ENCODE results near the gene ATP5IF1. TPM values are rescaled to one million over a fixed set of nuclear protein-coding genes. Genes with fewer than 3 reads are reported as not detected.

The ATP5IF1 gene
- total RNA-seq, 1 experiment from 2014 or later, result 169 TPM

- no peak overlapping the region for H3K27ac ChIP-seq (ENCODE audit: low read depth, low read length)
- DNase-seq (ENCODE audit: low read depth, low spot score) (no peak), ATAC-seq (no peak)
- no peaks in the 10 kb centered on the region for H3K9me3 ChIP-seq (ENCODE audit: control insufficient read depth in 1 of 2, insufficient read depth in 1 of 2, low read depth in 1 of 2, low read length in 2 of 2)
- peaks cover 16% of the 10 kb centered on the region for H3K79me2 ChIP-seq (ENCODE audit: insufficient read depth, low read length)
- CTCF ChIA-PET, result interaction anchor here (1.2 kb wide), 1 partner anchor 8 kb away, joined by 4 read pairs; no protein-coding TSS in a partner anchor
- POLR2A ChIA-PET, result no interaction called here
- no peak overlapping the region for H3K4me2 ChIP-seq (ENCODE audit: low read length)
- H3K9me2 ChIP-seq (ENCODE audit: insufficient read depth), result no peaks in the 10 kb centered on the region
- no peaks in the 10 kb centered on the region for H3K27me3 ChIP-seq (ENCODE audit: insufficient read depth, low read length)
- RAD21 ChIA-PET (ENCODE audit: low non-redundant PET in 1 of 2, low total read pairs in 2 of 2, uncharacterized antibody in 2 of 2, unreplicated experiment in 2 of 2), result no interaction called here
- no peaks in the 10 kb centered on the region for H3K36me3 ChIP-seq (ENCODE audit: control insufficient read depth in 1 of 2, insufficient read depth in 2 of 2, low read length in 2 of 2)
- H3K4me1 ChIP-seq (ENCODE audit: control insufficient read depth in 1 of 2, insufficient read depth in 2 of 2, low read length in 2 of 2), result peaks cover 12 to 21% of the 10 kb centered on the region in 2 experiments
- BruUV-seq (replicated peaks), result no TSS peak
- no peak overlapping the region for H2AFZ ChIP-seq (ENCODE audit: low read depth, low read length, poor library complexity, severe bottlenecking)
- H3K4me3 ChIP-seq (replicated peaks in 1 of 2; ENCODE audit: low read depth in 1 of 2, low read length in 2 of 2), result no peak overlapping the region
- no peak overlapping the region for H3K9ac ChIP-seq (ENCODE audit: low read length)
- intact Hi-C loops (cut with micrococcal nuclease), result no loop called here
- no peaks in the 10 kb centered on the region for H4K20me1 ChIP-seq (ENCODE audit: insufficient read depth)
- TF ChIP-seq JUND (IDR thresholded peaks at IDR 0.05), result no peak
- no peak for TF ChIP-seq ZBTB33 (IDR thresholded peaks at IDR 0.05; ENCODE audit: extremely low read depth, insufficient replicate concordance, low read length)
- no peak for TF ChIP-seq YY1 (IDR thresholded peaks at IDR 0.05; ENCODE audit: extremely low read depth, insufficient replicate concordance, low read depth, low read length)
- no peak for TF ChIP-seq RAD21 (IDR thresholded peaks at IDR 0.05; ENCODE audit: low read depth)
- TF ChIP-seq CTCF (IDR thresholded peaks at IDR 0.05 in 2 of 3, conservative IDR thresholded peaks at IDR 0.05 in 1 of 3; ENCODE audit: borderline replicate concordance in 1 of 3, insufficient read depth in 1 of 3, low read depth in 2 of 3, low read length in 2 of 3), result no peak
- no peak for TF ChIP-seq CEBPB (IDR thresholded peaks at IDR 0.05; ENCODE audit: low read depth)
- TF ChIP-seq TCF7L2 (IDR thresholded peaks at IDR 0.05; ENCODE audit: borderline replicate concordance, extremely low read depth, insufficient read depth, insufficient read length), result no peak
- no peak for TF ChIP-seq ELF1 (IDR thresholded peaks at IDR 0.05; ENCODE audit: borderline replicate concordance, low read depth)
- TF ChIP-seq MAX (IDR thresholded peaks at IDR 0.05), result no peak
- no peak for TF ChIP-seq ZNF274 (IDR thresholded peaks at IDR 0.05; ENCODE audit: low read depth, low read length)
- no peak for TF ChIP-seq ZFX (IDR thresholded peaks at IDR 0.05)
- no peak for TF ChIP-seq POLR2A (IDR thresholded peaks at IDR 0.05; ENCODE audit: borderline replicate concordance, extremely low read depth, insufficient read depth, insufficient read length)
- TF ChIP-seq EGR1 (IDR thresholded peaks at IDR 0.05; ENCODE audit: low read depth), result no peak
- TF ChIP-seq EZH2 (IDR thresholded peaks at IDR 0.05), result no peak
- TF ChIP-seq ATF3 (IDR thresholded peaks at IDR 0.05), result no peak
These were observed 20.4 kb downstream of the ATP5IF1 start for GRCh38 chr1:28256197-28256827.
